K562 (cell line): ENCODE results near the gene STC2. TPM values are rescaled to one million over a fixed set of nuclear protein-coding genes. Genes with fewer than 3 reads are reported as not detected.

ENCODE experiments used
- TOE1 ChIP-seq, 2 experiments: fragments of 450-650 bp in 1 of 2; sonication (generic) in 1 of 2; formaldehyde crosslinking in 1 of 2; IDR thresholded peaks; 2 replicates each; pipeline versions ENCODE4 v1.7.1 to v1.8.0; 2016 to 2022; ENCODE audit warnings: borderline replicate concordance in 2 of 2, mild to moderate bottlenecking in 2 of 2, antibody characterized with exemption in 1 of 2, inconsistent platforms in 1 of 2, low read depth in 1 of 2, missing genetic modification reagents in 1 of 2, moderate library complexity in 1 of 2
- polyA plus RNA-seq, 8 experiments: library from polyadenylated mRNA; depleted of rRNA in 4 of 8; stranded (reverse) in 5 of 8; unstranded in 3 of 8; fragments of >200 nt; fragmentation: Nextera tagmentation in 2 of 8; fragmentation: Illumina TruSeq in 1 of 8; extraction: Ambion mirVana in 2 of 8; extraction: Trizol in 1 of 8; gene quantifications; 2 replicates each; pipeline versions ENCODE4 v1.2.1 to v1.2.3, GENCODE V29; 2011 to 2014; ENCODE audit warnings: inconsistent platforms in 1 of 8, missing spikeins in 1 of 8
- total RNA-seq, 7 experiments: library from RNA; depleted of rRNA in 6 of 7; stranded (reverse); fragments of >200 nt in 6 of 7; fragmentation: Illumina TruSeq in 2 of 7; extraction: Trizol in 2 of 7; gene quantifications; 2 replicates each; pipeline versions ENCODE4 v1.2.1 to v1.2.3, GENCODE V29; 2011 to 2021; ENCODE audit warnings: low replicate concordance in 1 of 7
- TF ChIP-seq, protein P1 (sequence below): fragments of 200-600 bp; sonication (generic); IDR thresholded peaks from one replicate; pipeline ENCODE4 v1.6.1; 2012; ENCODE audit warnings: mild to moderate bottlenecking, low read depth, low read length, inconsistent platforms

STC2 gene
- total and polyA plus RNA-seq, 9 of the 15 experiments (the other 6 are each of a cell fraction or from before 2014, with no cell fraction given): 0.62 to 31.7 (median 7.4) TPM

GRCh38 chr5:173327084-173327947 is 898 bp downstream of the STC2 start (continued):
- TF ChIP-seq, protein P1, sequence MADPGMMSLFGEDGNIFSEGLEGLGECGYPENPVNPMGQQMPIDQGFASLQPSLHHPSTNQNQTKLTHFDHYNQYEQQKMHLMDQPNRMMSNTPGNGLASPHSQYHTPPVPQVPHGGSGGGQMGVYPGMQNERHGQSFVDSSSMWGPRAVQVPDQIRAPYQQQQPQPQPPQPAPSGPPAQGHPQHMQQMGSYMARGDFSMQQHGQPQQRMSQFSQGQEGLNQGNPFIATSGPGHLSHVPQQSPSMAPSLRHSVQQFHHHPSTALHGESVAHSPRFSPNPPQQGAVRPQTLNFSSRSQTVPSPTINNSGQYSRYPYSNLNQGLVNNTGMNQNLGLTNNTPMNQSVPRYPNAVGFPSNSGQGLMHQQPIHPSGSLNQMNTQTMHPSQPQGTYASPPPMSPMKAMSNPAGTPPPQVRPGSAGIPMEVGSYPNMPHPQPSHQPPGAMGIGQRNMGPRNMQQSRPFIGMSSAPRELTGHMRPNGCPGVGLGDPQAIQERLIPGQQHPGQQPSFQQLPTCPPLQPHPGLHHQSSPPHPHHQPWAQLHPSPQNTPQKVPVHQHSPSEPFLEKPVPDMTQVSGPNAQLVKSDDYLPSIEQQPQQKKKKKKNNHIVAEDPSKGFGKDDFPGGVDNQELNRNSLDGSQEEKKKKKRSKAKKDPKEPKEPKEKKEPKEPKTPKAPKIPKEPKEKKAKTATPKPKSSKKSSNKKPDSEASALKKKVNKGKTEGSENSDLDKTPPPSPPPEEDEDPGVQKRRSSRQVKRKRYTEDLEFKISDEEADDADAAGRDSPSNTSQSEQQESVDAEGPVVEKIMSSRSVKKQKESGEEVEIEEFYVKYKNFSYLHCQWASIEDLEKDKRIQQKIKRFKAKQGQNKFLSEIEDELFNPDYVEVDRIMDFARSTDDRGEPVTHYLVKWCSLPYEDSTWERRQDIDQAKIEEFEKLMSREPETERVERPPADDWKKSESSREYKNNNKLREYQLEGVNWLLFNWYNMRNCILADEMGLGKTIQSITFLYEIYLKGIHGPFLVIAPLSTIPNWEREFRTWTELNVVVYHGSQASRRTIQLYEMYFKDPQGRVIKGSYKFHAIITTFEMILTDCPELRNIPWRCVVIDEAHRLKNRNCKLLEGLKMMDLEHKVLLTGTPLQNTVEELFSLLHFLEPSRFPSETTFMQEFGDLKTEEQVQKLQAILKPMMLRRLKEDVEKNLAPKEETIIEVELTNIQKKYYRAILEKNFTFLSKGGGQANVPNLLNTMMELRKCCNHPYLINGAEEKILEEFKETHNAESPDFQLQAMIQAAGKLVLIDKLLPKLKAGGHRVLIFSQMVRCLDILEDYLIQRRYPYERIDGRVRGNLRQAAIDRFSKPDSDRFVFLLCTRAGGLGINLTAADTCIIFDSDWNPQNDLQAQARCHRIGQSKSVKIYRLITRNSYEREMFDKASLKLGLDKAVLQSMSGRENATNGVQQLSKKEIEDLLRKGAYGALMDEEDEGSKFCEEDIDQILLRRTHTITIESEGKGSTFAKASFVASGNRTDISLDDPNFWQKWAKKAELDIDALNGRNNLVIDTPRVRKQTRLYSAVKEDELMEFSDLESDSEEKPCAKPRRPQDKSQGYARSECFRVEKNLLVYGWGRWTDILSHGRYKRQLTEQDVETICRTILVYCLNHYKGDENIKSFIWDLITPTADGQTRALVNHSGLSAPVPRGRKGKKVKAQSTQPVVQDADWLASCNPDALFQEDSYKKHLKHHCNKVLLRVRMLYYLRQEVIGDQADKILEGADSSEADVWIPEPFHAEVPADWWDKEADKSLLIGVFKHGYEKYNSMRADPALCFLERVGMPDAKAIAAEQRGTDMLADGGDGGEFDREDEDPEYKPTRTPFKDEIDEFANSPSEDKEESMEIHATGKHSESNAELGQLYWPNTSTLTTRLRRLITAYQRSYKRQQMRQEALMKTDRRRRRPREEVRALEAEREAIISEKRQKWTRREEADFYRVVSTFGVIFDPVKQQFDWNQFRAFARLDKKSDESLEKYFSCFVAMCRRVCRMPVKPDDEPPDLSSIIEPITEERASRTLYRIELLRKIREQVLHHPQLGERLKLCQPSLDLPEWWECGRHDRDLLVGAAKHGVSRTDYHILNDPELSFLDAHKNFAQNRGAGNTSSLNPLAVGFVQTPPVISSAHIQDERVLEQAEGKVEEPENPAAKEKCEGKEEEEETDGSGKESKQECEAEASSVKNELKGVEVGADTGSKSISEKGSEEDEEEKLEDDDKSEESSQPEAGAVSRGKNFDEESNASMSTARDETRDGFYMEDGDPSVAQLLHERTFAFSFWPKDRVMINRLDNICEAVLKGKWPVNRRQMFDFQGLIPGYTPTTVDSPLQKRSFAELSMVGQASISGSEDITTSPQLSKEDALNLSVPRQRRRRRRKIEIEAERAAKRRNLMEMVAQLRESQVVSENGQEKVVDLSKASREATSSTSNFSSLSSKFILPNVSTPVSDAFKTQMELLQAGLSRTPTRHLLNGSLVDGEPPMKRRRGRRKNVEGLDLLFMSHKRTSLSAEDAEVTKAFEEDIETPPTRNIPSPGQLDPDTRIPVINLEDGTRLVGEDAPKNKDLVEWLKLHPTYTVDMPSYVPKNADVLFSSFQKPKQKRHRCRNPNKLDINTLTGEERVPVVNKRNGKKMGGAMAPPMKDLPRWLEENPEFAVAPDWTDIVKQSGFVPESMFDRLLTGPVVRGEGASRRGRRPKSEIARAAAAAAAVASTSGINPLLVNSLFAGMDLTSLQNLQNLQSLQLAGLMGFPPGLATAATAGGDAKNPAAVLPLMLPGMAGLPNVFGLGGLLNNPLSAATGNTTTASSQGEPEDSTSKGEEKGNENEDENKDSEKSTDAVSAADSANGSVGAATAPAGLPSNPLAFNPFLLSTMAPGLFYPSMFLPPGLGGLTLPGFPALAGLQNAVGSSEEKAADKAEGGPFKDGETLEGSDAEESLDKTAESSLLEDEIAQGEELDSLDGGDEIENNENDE: no peak
- peak; percentile 27; the same call in 1 of the 2 replicates for TF ChIP-seq TOE1 (IDR thresholded peaks at IDR 0.05; ENCODE audit: borderline replicate concordance)
- no peak for TF ChIP-seq TOE1 (CRISPR knock-in tag; IDR thresholded peaks at IDR 0.05; ENCODE audit: borderline replicate concordance, low read depth)
